Astrocyte (in vitro differentiated cells and primary cell): ENCODE measurements around the gene RGS5. TPM values are rescaled to one million over a fixed set of nuclear protein-coding genes. Genes with fewer than 3 reads are reported as not detected.
"Not testable (repeated sequence)": the region's sequence is repeated elsewhere in the genome, so short reads cannot be mapped to it uniquely, and the experiment has no call there.

ENCODE experiments used
- DNase-seq: peaks from one replicate; pipeline ENCODE4 v3.0.0-alpha.2; 2010; ENCODE audit warnings: low read depth
- FAIRE-seq: peaks from 2 replicates; lab custom pipeline; 2011; peaks lifted over from hg19 to GRCh38; lab: Jason Lieb, UNC
- H2AFZ ChIP-seq: 2 replicates; pipeline ENCODE4 v1.6.0; 2012; ENCODE audit warnings: low read depth, low read length, inconsistent platforms
- H3K27ac ChIP-seq: 2 replicates; pipeline ENCODE4 v1.5.1; 2011; ENCODE audit warnings: low read depth, low read length, inconsistent platforms
- H3K27me3 ChIP-seq: 2 replicates; pipeline ENCODE4 v1.6.0; 2011; ENCODE audit warnings: low read length, inconsistent platforms; ENCODE audit not compliant: insufficient read depth
- H3K36me3 ChIP-seq: 2 replicates; pipeline ENCODE4 v1.5.1; 2011; ENCODE audit warnings: low read length, inconsistent platforms; ENCODE audit not compliant: insufficient read depth
- H3K4me1 ChIP-seq: 2 replicates; pipeline ENCODE4 v1.5.1; 2011; ENCODE audit warnings: low read length, inconsistent platforms; ENCODE audit not compliant: insufficient read depth
- H3K4me2 ChIP-seq: 2 replicates; pipeline ENCODE4 v1.6.0; 2012; ENCODE audit warnings: low read length, inconsistent platforms
- H3K4me3 ChIP-seq: 2 replicates; pipeline ENCODE4 v1.5.1; 2011; ENCODE audit warnings: low read depth, mild to moderate bottlenecking, low read length, inconsistent platforms; ENCODE audit not compliant: insufficient read depth
- H3K79me2 ChIP-seq: 2 replicates; pipeline ENCODE4 v1.6.0; 2012; ENCODE audit warnings: mild to moderate bottlenecking, low read length, inconsistent platforms; ENCODE audit not compliant: insufficient read depth
- H3K9ac ChIP-seq: 2 replicates; pipeline ENCODE4 v1.6.0; 2012; ENCODE audit warnings: mild to moderate bottlenecking, low read length, inconsistent platforms
- H3K9me3 ChIP-seq: 2 replicates; pipeline ENCODE4 v1.5.1; 2012; ENCODE audit warnings: low read depth, mild to moderate bottlenecking, low read length, inconsistent platforms; ENCODE audit not compliant: insufficient read depth
- H4K20me1 ChIP-seq: 2 replicates; pipeline ENCODE4 v1.6.0; 2012; ENCODE audit warnings: low read length, inconsistent platforms; ENCODE audit not compliant: insufficient read depth
- H3K27ac Mint-ChIP-seq: one replicate; pipeline ENCODE4 v1.8.0; 2021; ENCODE audit warnings: mild to moderate bottlenecking, mixed read lengths; ENCODE audit not compliant: unreplicated experiment
- H3K27me3 Mint-ChIP-seq: one replicate; pipeline ENCODE4 v1.8.0; 2021; ENCODE audit warnings: low read depth, mixed read lengths; ENCODE audit not compliant: unreplicated experiment
- H3K36me3 Mint-ChIP-seq: one replicate; pipeline ENCODE4 v1.8.0; 2021; ENCODE audit warnings: low read depth, mixed read lengths; ENCODE audit not compliant: unreplicated experiment
- H3K4me1 Mint-ChIP-seq: one replicate; pipeline ENCODE4 v1.8.0; 2021; ENCODE audit warnings: low read depth, mixed read lengths; ENCODE audit not compliant: unreplicated experiment
- H3K4me3 Mint-ChIP-seq: one replicate; pipeline ENCODE4 v1.8.0; 2021; ENCODE audit warnings: mild to moderate bottlenecking, moderate library complexity, mixed read lengths; ENCODE audit not compliant: unreplicated experiment
- H3K9me3 Mint-ChIP-seq: one replicate; pipeline ENCODE4 v1.8.0; 2021; ENCODE audit warnings: mild to moderate bottlenecking, mixed read lengths; ENCODE audit not compliant: unreplicated experiment
- CTCF ChIP-seq: IDR thresholded peaks from 2 replicates; pipeline ENCODE4 v1.5.1; 2011; ENCODE audit warnings: low read depth, mild to moderate bottlenecking, inconsistent platforms, low read length, moderate library complexity; ENCODE audit not compliant: insufficient read depth
- EZH2 ChIP-seq: IDR thresholded peaks from 2 replicates; pipeline ENCODE4 v1.6.1; 2012; ENCODE audit warnings: mild to moderate bottlenecking, low read length, inconsistent platforms; ENCODE audit not compliant: insufficient read depth
- total RNA-seq: library from RNA; stranded (reverse); gene quantifications from 2 replicates; pipeline ENCODE4 v1.2.1, GENCODE V29; 2021

RGS5 gene
- total RNA-seq, 1 donor from 2014 or later, result 24.1 TPM

- H3K4me1 Mint-ChIP-seq, result peaks cover 13% of the 10 kb centered on the region
- H3K4me3 Mint-ChIP-seq, result no peak overlapping the region
- Histone ChIP-seq H3K9me3 (no peaks in the 10 kb centered on the region), H4K20me1 (no peaks in the 10 kb centered on the region), H3K27me3 (no peaks in the 10 kb centered on the region), H3K4me1 (peaks cover 6% of the 10 kb centered on the region), H3K4me3 (no peak overlapping the region), H3K4me2 (peak overlapping the region; percentile 58), H3K9ac (no peak overlapping the region), H3K36me3 (no peaks in the 10 kb centered on the region), H3K27ac (peak overlapping the region; percentile 43), H3K79me2 (no peaks in the 10 kb centered on the region), H2AFZ (no peak overlapping the region)
- H3K27ac Mint-ChIP-seq, result no peak overlapping the region
- H3K36me3 Mint-ChIP-seq, result no peaks in the 10 kb centered on the region
- peak; percentile 72 for DNase-seq
- H3K27me3 Mint-ChIP-seq, result no peaks in the 10 kb centered on the region
- H3K9me3 Mint-ChIP-seq, result peaks cover 7% of the 10 kb centered on the region
- no peak for TF ChIP-seq EZH2
- TF ChIP-seq CTCF, result no peak
- peak; percentile 78 for FAIRE-seq
Observed at GRCh38 chr1:163231385-163231784, 28.7 kb upstream of the RGS5 start.

- H3K36me3 ChIP-seq, result no peaks in the 10 kb centered on the region
- no peak overlapping the region for H3K4me2 ChIP-seq
- H3K79me2 ChIP-seq, result no peaks in the 10 kb centered on the region
- no peak overlapping the region for H3K27ac ChIP-seq
- Mint-ChIP-seq H3K4me1 (peaks cover 13% of the 10 kb centered on the region), H3K27ac (no peak overlapping the region), H3K4me3 (no peak overlapping the region), H3K27me3 (no peaks in the 10 kb centered on the region), H3K9me3 (peaks cover 7% of the 10 kb centered on the region), H3K36me3 (no peaks in the 10 kb centered on the region)
- no peaks in the 10 kb centered on the region for H3K9me3 ChIP-seq
- H3K4me1 ChIP-seq, result peaks cover 6% of the 10 kb centered on the region
- H3K27me3 ChIP-seq, result no peaks in the 10 kb centered on the region
- H4K20me1 ChIP-seq, result no peaks in the 10 kb centered on the region
- TF ChIP-seq CTCF (no peak), EZH2 (no peak)
- H2AFZ ChIP-seq, result no peak overlapping the region
- no peak overlapping the region for H3K9ac ChIP-seq
- DNase-seq, result no peak
- no peak for FAIRE-seq
- no peak overlapping the region for H3K4me3 ChIP-seq
Observed at GRCh38 chr1:163230827-163231226, 28.1 kb upstream of the RGS5 start.

DNA sequence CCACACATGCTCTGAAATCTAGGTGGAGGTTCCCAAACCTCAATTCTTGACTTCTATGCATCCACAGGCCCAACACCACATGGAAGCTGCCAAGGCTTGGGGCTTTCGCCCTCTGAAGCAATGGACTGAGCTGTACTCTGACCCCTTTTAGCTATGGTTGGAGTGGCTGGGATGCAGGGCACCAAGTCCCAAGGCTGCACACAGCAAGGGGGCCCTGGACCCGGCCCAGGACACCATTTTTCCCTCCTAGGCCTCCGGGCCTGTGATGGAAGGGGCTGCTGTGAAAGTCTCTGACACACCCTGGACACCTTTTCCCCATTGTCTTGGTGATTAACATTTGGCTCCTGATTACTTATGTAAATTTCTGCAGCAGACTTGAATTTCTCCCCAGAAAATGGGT, 25.6 kb upstream of the RGS5 start:
- not testable (repeated sequence) for H3K27me3 Mint-ChIP-seq, H3K4me3 Mint-ChIP-seq, H4K20me1 ChIP-seq, H3K27me3 ChIP-seq, H3K36me3 Mint-ChIP-seq, H3K9me3 ChIP-seq, H3K9ac ChIP-seq, H3K4me2 ChIP-seq, H3K27ac ChIP-seq, H3K36me3 ChIP-seq, DNase-seq, H3K79me2 ChIP-seq, H3K9me3 Mint-ChIP-seq, FAIRE-seq, H2AFZ ChIP-seq, H3K4me3 ChIP-seq, H3K4me1 ChIP-seq, H3K27ac Mint-ChIP-seq
- H3K4me1 Mint-ChIP-seq, result peaks cover 13% of the 10 kb centered on the region
